Activated CD8-positive, alpha-beta T cell treated with anti-CD3 and anti-CD28 coated beads for 36 hours (primary cell): Measurements from ENCODE around the gene KCND3. TPM values are rescaled to one million over a fixed set of nuclear protein-coding genes. Genes with fewer than 3 reads are reported as not detected.

Source experiments
- ATAC-seq: fragments of 200-7000 bp; cut with Tn5 transposase; one replicate; pipeline ENCODE4 v1.10.0; 2021; ENCODE audit warnings: mild to moderate bottlenecking, moderate library complexity
- CTCF ChIA-PET: fragments of 350-600 bp; sonication (Branson Sonifier 250); formaldehyde crosslinking; loops from one replicate; lab custom pipeline; 2021; ENCODE audit warnings: antibody characterized with exemption; lab: Charles Lee
- POLR2A ChIA-PET: fragments of 350-600 bp; sonication (Branson Sonifier 250); formaldehyde crosslinking; loops from one replicate; lab custom pipeline; 2021; ENCODE audit warnings: antibody characterized with exemption; lab: Charles Lee
- DNase-seq: peaks from one replicate; pipeline ENCODE4 v3.0.0-alpha.2; 2020
- H3K27ac Mint-ChIP-seq: one replicate; pipeline ENCODE4 v1.8.0; 2021; ENCODE audit warnings: mild to moderate bottlenecking, mixed read lengths
- H3K27me3 Mint-ChIP-seq: one replicate; pipeline ENCODE4 v1.8.0; 2021; ENCODE audit warnings: mixed read lengths
- H3K36me3 Mint-ChIP-seq: one replicate; pipeline ENCODE4 v1.8.0; 2021; ENCODE audit warnings: low read depth, mixed read lengths
- H3K4me1 Mint-ChIP-seq: one replicate; pipeline ENCODE4 v1.8.0; 2021; ENCODE audit warnings: low read depth, mixed read lengths
- H3K4me3 Mint-ChIP-seq: one replicate; pipeline ENCODE4 v1.8.0; 2021; ENCODE audit warnings: mild to moderate bottlenecking, moderate library complexity, mixed read lengths
- H3K9me3 Mint-ChIP-seq: one replicate; pipeline ENCODE4 v1.8.0; 2021; ENCODE audit warnings: mixed read lengths
- CTCF ChIP-seq: fragments of 200-600 bp; IDR thresholded peaks from one replicate; pipeline ENCODE4 v1.8.0; 2022; ENCODE audit warnings: antibody characterized with exemption, mild to moderate bottlenecking
- intact Hi-C: fragments of 100-400 bp; cut with micrococcal nuclease; formaldehyde crosslinking; loops from one replicate; pipeline ENCODE4 v1.10.0; 2022
- total RNA-seq, 2 experiments: library from RNA; stranded (reverse); gene quantifications; one replicate each; pipeline ENCODE4 v1.2.3, GENCODE V29; 2021

KCND3 gene
- total RNA-seq, 2 experiments from 2014 or later, result not detected

- DNase-seq (no peak), ATAC-seq (no peak)
- peaks cover 31% of the 10 kb centered on the region for H3K27me3 Mint-ChIP-seq
- no peak overlapping the region for H3K4me3 Mint-ChIP-seq
- no peaks in the 10 kb centered on the region for H3K9me3 Mint-ChIP-seq
- ChIA-PET CTCF (interaction anchor here (1.3 kb wide), 1 partner anchor 16 kb away, joined by 3 read pairs; no protein-coding TSS in a partner anchor), POLR2A (no interaction called here)
- H3K36me3 Mint-ChIP-seq, result no peaks in the 10 kb centered on the region
- H3K4me1 Mint-ChIP-seq, result no peaks in the 10 kb centered on the region
- no peak overlapping the region for H3K27ac Mint-ChIP-seq
- TF ChIP-seq CTCF, result no peak
- intact Hi-C loops, result no loop called here
These were observed 21.0 kb downstream of the KCND3 start for GRCh38 chr1:111968511-111968910.

GRCh38 chr1:111967886-111968285 is 21.6 kb downstream of the KCND3 start:
- no peak for ATAC-seq
- intact Hi-C loops, result no loop called here
- H3K36me3 Mint-ChIP-seq, result no peaks in the 10 kb centered on the region
- CTCF ChIA-PET, result interaction anchor here (1.3 kb wide), 1 partner anchor 17 kb away, joined by 3 read pairs; no protein-coding TSS in a partner anchor
- no peaks in the 10 kb centered on the region for H3K9me3 Mint-ChIP-seq
- H3K27ac Mint-ChIP-seq, result no peak overlapping the region
- H3K27me3 Mint-ChIP-seq, result peaks cover 26% of the 10 kb centered on the region
- no peak for DNase-seq
- no peak for TF ChIP-seq CTCF
- POLR2A ChIA-PET, result no interaction called here
- H3K4me3 Mint-ChIP-seq, result no peak overlapping the region
- no peaks in the 10 kb centered on the region for H3K4me1 Mint-ChIP-seq

GRCh38 chr1:111967067-111967690 is 22.3 kb downstream of the KCND3 start:
- Mint-ChIP-seq H3K27me3 (peaks cover 21% of the 10 kb centered on the region), H3K4me3 (no peak overlapping the region)

GRCh38 chr1:111965781-111966443 is 23.6 kb downstream of the KCND3 start:
- Mint-ChIP-seq H3K9me3 (no peaks in the 10 kb centered on the region), H3K27me3 (peaks cover 17% of the 10 kb centered on the region), H3K27ac (no peak overlapping the region), H3K36me3 (no peaks in the 10 kb centered on the region), H3K4me1 (no peaks in the 10 kb centered on the region), H3K4me3 (no peak overlapping the region)
- ChIA-PET POLR2A (interaction anchor here (1.6 kb wide), 1 partner anchor 9 kb away, joined by 3 read pairs; no protein-coding TSS in a partner anchor), CTCF (no interaction called here)
- DNase-seq (no peak), ATAC-seq (no peak)
- TF ChIP-seq CTCF, result no peak
- intact Hi-C loops, result no loop called here

More at GRCh38 chr1:111967067-111967690, 22.3 kb downstream of the KCND3 start:
- H3K36me3 Mint-ChIP-seq, result no peaks in the 10 kb centered on the region
- no peak overlapping the region for H3K27ac Mint-ChIP-seq
- ATAC-seq, result no peak
- DNase-seq, result no peak
- no peaks in the 10 kb centered on the region for H3K9me3 Mint-ChIP-seq
- intact Hi-C loops, result no loop called here
- ChIA-PET POLR2A (no interaction called here), CTCF (no interaction called here)
- no peaks in the 10 kb centered on the region for H3K4me1 Mint-ChIP-seq
- no peak for TF ChIP-seq CTCF
